ENCODE results near the gene YIPF3. TPM values are rescaled to one million over a fixed set of nuclear protein-coding genes. Genes with fewer than 3 reads are reported as not detected.

The YIPF3 gene
- total and polyA plus RNA-seq, 9 of the 15 experiments (the other 6 are each of a cell fraction or from before 2014, with no cell fraction given): 27.5 to 75.3 (median 57.6) TPM

DNA sequence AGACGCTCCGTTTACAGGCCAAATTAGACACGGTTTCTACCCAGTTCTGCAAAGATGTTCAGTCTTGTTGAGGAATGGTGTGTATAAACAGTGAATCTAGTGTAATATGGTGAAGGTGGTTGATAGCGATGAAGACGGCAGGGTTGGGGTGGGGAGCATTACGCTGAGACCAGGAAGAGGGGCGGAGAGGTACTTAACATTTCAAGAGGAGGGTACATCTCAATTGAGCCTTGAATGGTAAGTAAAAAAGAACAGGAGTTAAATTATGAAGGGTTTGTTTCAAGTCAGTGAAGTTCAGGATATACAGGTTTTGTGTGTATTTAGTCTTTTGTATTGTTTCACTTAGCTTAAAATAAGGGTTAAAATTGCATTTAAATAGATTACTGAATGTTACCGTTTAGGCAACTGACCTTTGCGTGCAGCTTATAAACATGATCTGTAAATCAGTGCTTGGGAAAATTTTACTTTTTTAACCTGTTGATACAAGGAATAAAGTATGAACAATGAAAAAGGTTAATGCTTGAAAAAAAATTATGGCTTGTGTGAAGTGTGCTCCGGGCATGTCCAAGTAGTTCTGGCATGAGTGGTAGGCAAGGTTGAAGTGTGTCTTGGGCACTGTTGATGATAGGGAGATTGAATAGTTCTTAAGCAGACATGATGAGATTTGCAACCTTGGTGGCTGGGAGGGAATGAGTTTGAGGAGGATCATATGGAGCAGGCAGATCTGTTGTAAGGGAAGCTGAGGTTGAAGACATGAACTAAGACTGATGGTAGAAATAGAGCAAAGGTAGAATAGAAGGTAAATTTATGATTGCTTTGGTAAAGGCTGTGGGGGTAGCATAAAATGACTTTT is 1.0 kb upstream of the YIPF3 start (continued):
- TF ChIP-seq GTF3C2 (IDR thresholded peaks at IDR 0.05; ENCODE audit: borderline replicate concordance, extremely low read depth, insufficient read length): no peak
- TF ChIP-seq ZNF311 (CRISPR knock-in tag; IDR thresholded peaks at IDR 0.05): no peak
- 0 out of 4 replicates have a peak, but pooled peaks of 1 of the 2 experiments have one; percentile 16 for TF ChIP-seq CSDE1 (IDR thresholded peaks at IDR 0.05)
- TF ChIP-seq, protein P1, sequence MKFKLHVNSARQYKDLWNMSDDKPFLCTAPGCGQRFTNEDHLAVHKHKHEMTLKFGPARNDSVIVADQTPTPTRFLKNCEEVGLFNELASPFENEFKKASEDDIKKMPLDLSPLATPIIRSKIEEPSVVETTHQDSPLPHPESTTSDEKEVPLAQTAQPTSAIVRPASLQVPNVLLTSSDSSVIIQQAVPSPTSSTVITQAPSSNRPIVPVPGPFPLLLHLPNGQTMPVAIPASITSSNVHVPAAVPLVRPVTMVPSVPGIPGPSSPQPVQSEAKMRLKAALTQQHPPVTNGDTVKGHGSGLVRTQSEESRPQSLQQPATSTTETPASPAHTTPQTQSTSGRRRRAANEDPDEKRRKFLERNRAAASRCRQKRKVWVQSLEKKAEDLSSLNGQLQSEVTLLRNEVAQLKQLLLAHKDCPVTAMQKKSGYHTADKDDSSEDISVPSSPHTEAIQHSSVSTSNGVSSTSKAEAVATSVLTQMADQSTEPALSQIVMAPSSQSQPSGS (CRISPR knock-in tag; IDR thresholded peaks at IDR 0.05): no peak
- TF ChIP-seq, protein P2, sequence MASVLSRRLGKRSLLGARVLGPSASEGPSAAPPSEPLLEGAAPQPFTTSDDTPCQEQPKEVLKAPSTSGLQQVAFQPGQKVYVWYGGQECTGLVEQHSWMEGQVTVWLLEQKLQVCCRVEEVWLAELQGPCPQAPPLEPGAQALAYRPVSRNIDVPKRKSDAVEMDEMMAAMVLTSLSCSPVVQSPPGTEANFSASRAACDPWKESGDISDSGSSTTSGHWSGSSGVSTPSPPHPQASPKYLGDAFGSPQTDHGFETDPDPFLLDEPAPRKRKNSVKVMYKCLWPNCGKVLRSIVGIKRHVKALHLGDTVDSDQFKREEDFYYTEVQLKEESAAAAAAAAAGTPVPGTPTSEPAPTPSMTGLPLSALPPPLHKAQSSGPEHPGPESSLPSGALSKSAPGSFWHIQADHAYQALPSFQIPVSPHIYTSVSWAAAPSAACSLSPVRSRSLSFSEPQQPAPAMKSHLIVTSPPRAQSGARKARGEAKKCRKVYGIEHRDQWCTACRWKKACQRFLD (CRISPR knock-in tag; IDR thresholded peaks at IDR 0.05): no peak
- TF ChIP-seq, protein P3, sequence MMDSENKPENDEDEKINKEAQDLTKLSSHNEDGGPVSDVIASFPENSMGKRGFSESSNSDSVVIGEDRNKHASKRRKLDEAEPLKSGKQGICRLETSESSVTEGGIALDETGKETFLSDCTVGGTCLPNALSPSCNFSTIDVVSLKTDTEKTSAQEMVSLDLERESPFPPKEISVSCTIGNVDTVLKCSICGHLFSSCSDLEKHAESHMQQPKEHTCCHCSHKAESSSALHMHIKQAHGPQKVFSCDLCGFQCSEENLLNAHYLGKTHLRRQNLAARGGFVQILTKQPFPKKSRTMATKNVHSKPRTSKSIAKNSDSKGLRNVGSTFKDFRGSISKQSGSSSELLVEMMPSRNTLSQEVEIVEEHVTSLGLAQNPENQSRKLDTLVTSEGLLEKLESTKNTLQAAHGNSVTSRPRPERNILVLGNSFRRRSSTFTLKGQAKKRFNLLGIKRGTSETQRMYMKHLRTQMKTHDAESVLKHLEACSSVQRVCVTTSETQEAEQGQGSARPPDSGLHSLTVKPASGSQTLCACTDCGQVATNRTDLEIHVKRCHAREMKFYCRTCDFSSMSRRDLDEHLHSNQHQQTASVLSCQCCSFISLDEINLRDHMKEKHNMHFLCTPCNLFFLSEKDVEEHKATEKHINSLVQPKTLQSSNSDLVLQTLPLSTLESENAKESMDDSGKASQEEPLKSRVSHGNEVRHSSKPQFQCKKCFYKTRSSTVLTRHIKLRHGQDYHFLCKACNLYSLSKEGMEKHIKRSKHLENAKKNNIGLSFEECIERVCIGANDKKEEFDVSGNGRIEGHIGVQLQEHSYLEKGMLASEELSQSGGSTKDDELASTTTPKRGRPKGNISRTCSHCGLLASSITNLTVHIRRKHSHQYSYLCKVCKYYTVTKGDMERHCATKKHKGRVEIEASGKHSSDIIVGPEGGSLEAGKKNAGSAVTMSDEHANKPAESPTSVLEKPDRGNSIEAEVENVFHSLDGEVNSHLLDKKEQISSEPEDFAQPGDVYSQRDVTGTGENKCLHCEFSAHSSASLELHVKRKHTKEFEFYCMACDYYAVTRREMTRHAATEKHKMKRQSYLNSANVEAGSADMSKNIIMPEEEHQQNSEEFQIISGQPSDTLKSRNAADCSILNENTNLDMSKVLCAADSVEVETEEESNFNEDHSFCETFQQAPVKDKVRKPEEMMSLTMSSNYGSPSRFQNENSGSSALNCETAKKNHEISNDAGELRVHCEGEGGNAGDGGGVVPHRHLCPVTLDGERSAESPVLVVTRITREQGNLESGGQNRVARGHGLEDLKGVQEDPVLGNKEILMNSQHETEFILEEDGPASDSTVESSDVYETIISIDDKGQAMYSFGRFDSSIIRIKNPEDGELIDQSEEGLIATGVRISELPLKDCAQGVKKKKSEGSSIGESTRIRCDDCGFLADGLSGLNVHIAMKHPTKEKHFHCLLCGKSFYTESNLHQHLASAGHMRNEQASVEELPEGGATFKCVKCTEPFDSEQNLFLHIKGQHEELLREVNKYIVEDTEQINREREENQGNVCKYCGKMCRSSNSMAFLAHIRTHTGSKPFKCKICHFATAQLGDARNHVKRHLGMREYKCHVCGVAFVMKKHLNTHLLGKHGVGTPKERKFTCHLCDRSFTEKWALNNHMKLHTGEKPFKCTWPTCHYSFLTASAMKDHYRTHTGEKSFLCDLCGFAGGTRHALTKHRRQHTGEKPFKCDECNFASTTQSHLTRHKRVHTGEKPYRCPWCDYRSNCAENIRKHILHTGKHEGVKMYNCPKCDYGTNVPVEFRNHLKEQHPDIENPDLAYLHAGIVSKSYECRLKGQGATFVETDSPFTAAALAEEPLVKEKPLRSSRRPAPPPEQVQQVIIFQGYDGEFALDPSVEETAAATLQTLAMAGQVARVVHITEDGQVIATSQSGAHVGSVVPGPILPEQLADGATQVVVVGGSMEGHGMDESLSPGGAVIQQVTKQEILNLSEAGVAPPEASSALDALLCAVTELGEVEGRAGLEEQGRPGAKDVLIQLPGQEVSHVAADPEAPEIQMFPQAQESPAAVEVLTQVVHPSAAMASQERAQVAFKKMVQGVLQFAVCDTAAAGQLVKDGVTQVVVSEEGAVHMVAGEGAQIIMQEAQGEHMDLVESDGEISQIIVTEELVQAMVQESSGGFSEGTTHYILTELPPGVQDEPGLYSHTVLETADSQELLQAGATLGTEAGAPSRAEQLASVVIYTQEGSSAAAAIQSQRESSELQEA (IDR thresholded peaks at IDR 0.05; ENCODE audit: low read depth): no peak
- TF ChIP-seq, protein P4, sequence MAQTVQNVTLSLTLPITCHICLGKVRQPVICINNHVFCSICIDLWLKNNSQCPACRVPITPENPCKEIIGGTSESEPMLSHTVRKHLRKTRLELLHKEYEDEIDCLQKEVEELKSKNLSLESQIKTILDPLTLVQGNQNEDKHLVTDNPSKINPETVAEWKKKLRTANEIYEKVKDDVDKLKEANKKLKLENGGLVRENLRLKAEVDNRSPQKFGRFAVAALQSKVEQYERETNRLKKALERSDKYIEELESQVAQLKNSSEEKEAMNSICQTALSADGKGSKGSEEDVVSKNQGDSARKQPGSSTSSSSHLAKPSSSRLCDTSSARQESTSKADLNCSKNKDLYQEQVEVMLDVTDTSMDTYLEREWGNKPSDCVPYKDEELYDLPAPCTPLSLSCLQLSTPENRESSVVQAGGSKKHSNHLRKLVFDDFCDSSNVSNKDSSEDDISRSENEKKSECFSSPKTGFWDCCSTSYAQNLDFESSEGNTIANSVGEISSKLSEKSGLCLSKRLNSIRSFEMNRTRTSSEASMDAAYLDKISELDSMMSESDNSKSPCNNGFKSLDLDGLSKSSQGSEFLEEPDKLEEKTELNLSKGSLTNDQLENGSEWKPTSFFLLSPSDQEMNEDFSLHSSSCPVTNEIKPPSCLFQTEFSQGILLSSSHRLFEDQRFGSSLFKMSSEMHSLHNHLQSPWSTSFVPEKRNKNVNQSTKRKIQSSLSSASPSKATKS (CRISPR knock-in tag; IDR thresholded peaks at IDR 0.05): no peak
- no peak for TF ChIP-seq MEIS2 (IDR thresholded peaks at IDR 0.05; ENCODE audit: partially characterized antibody)
- TF ChIP-seq NUFIP1 (IDR thresholded peaks at IDR 0.05; ENCODE audit: partially characterized antibody): no peak
